Measurements from ENCODE around the gene TRIO.

Gene TRIO

GRCh38 chr5:14164164-14165163 is 21.3 kb downstream of the TRIO start:
- no peak overlapping the region for H3K9ac ChIP-seq (ENCODE audit: low read depth, low read length, poor library complexity)
- H2BK5ac ChIP-seq (ENCODE audit: low read length) = no peak overlapping the region
- no peak overlapping the region for H2BK15ac ChIP-seq (ENCODE audit: low read length)
- H3K4me2 ChIP-seq (ENCODE audit: insufficient read depth, low read length, poor library complexity, severe bottlenecking) = no peak overlapping the region
- peaks cover 2 to 23% of the 10 kb centered on the region in 2 donors for H3K9me3 ChIP-seq (replicated peaks in 1 of 2; ENCODE audit: control insufficient read depth in 2 of 2, insufficient read depth in 1 of 2, low read depth in 1 of 2, low read length in 2 of 2)
- no peak overlapping the region for H2BK12ac ChIP-seq (ENCODE audit: low read length)
- no peak overlapping the region for H4K91ac ChIP-seq (ENCODE audit: low read depth, low read length, poor library complexity)
- DNase-seq (ENCODE audit: low spot score) = no peak
- no peak overlapping the region for H3K4ac ChIP-seq (ENCODE audit: low read length)
- peaks cover 11% of the 10 kb centered on the region for H3K79me1 ChIP-seq (ENCODE audit: low read depth, low read length)
- H3K18ac ChIP-seq (ENCODE audit: low read length) = no peak overlapping the region
- peaks cover 4 to 8% of the 10 kb centered on the region in 2 donors for H3K4me1 ChIP-seq (ENCODE audit: control insufficient read depth in 2 of 2, insufficient read depth in 1 of 2, low read depth in 1 of 2, low read length in 2 of 2)
- H3K23ac ChIP-seq (ENCODE audit: low read depth, low read length, poor library complexity) = no peak overlapping the region
- H3K36me3 ChIP-seq (replicated peaks in 1 of 2; ENCODE audit: control insufficient read depth in 2 of 2, insufficient read depth in 2 of 2, low read length in 2 of 2) = peaks cover 0 to 4% of the 10 kb centered on the region in 2 donors
- H2BK120ac ChIP-seq (ENCODE audit: low read depth, low read length) = no peak overlapping the region
- no CpG with 5 or more reads among the region's 7 CpGs for WGBS, 2 donors (ENCODE audit: extremely low coverage in 2 of 2, insufficient read length in 2 of 2, insufficient replicate concordance in 1 of 2)
- no peak overlapping the region for H3K14ac ChIP-seq (ENCODE audit: low read length)
- no peak overlapping the region for H3K27ac ChIP-seq (replicated peaks; ENCODE audit: low read length)
- no peak overlapping the region for H3K4me3 ChIP-seq (ENCODE audit: low read length in 2 of 2)
- H4K8ac ChIP-seq (ENCODE audit: low read depth, low read length) = no peak overlapping the region
- no peak overlapping the region for H2AFZ ChIP-seq (ENCODE audit: low read length)
- H3K27me3 ChIP-seq (ENCODE audit: control insufficient read depth in 3 of 3, insufficient read depth in 3 of 3, low read depth in 1 of 3, low read length in 3 of 3) = no peaks in the 10 kb centered on the region
- H2AK5ac ChIP-seq (ENCODE audit: low read depth, low read length) = no peak overlapping the region

- Histone ChIP-seq H3K18ac (ENCODE audit: low read length) (no peak overlapping the region), H2BK5ac (ENCODE audit: low read length) (no peak overlapping the region), H3K4ac (ENCODE audit: low read length) (no peak overlapping the region), H3K9ac (ENCODE audit: low read depth, low read length, poor library complexity) (no peak overlapping the region), H3K4me1 (ENCODE audit: control insufficient read depth in 2 of 2, insufficient read depth in 1 of 2, low read depth in 1 of 2, low read length in 2 of 2) (peaks cover 4 to 8% of the 10 kb centered on the region in 2 donors), H2AK5ac (ENCODE audit: low read depth, low read length) (no peak overlapping the region), H3K4me3 (ENCODE audit: low read length in 2 of 2) (no peak overlapping the region), H3K27me3 (ENCODE audit: control insufficient read depth in 3 of 3, insufficient read depth in 3 of 3, low read depth in 1 of 3, low read length in 3 of 3) (no peaks in the 10 kb centered on the region), H2BK12ac (ENCODE audit: low read length) (no peak overlapping the region), H3K9me3 (replicated peaks in 1 of 2; ENCODE audit: control insufficient read depth in 2 of 2, insufficient read depth in 1 of 2, low read depth in 1 of 2, low read length in 2 of 2) (peaks cover 2 to 23% of the 10 kb centered on the region in 2 donors), H3K79me1 (ENCODE audit: low read depth, low read length) (peaks cover 11% of the 10 kb centered on the region), H3K4me2 (ENCODE audit: insufficient read depth, low read length, poor library complexity, severe bottlenecking) (no peak overlapping the region), H4K91ac (ENCODE audit: low read depth, low read length, poor library complexity) (no peak overlapping the region), H2BK120ac (ENCODE audit: low read depth, low read length) (no peak overlapping the region), H2AFZ (ENCODE audit: low read length) (no peak overlapping the region), H2BK15ac (ENCODE audit: low read length) (no peak overlapping the region), H4K8ac (ENCODE audit: low read depth, low read length) (no peak overlapping the region), H3K36me3 (replicated peaks in 1 of 2; ENCODE audit: control insufficient read depth in 2 of 2, insufficient read depth in 2 of 2, low read length in 2 of 2) (peaks cover 0 to 4% of the 10 kb centered on the region in 2 donors), H3K23ac (ENCODE audit: low read depth, low read length, poor library complexity) (no peak overlapping the region), H3K14ac (ENCODE audit: low read length) (no peak overlapping the region), H3K27ac (replicated peaks; ENCODE audit: low read length) (no peak overlapping the region)
- no CpG with 5 or more reads among the region's 9 CpGs for WGBS, 2 donors (ENCODE audit: extremely low coverage in 2 of 2, insufficient read length in 2 of 2, insufficient replicate concordance in 1 of 2)
- DNase-seq (ENCODE audit: low spot score) = no peak
Observed at GRCh38 chr5:14165375-14166106, 22.4 kb downstream of the TRIO start.

- no peak overlapping the region for H2AK5ac ChIP-seq (ENCODE audit: low read depth, low read length)
- H3K4me2 ChIP-seq (ENCODE audit: insufficient read depth, low read length, poor library complexity, severe bottlenecking) = no peak overlapping the region
- no peak overlapping the region for H4K8ac ChIP-seq (ENCODE audit: low read depth, low read length)
- H3K4me3 ChIP-seq (ENCODE audit: low read length in 2 of 2) = no peak overlapping the region
- no peak overlapping the region for H2BK15ac ChIP-seq (ENCODE audit: low read length)
- H3K4me1 ChIP-seq (ENCODE audit: control insufficient read depth in 2 of 2, insufficient read depth in 1 of 2, low read depth in 1 of 2, low read length in 2 of 2) = peaks cover 5 to 8% of the 10 kb centered on the region in 2 donors
- H3K18ac ChIP-seq (ENCODE audit: low read length) = no peak overlapping the region
- H3K23ac ChIP-seq (ENCODE audit: low read depth, low read length, poor library complexity) = no peak overlapping the region
- H3K4ac ChIP-seq (ENCODE audit: low read length) = no peak overlapping the region
- H3K14ac ChIP-seq (ENCODE audit: low read length) = no peak overlapping the region
- no peak for DNase-seq (ENCODE audit: low spot score)
- no peak overlapping the region for H3K9ac ChIP-seq (ENCODE audit: low read depth, low read length, poor library complexity)
- H4K91ac ChIP-seq (ENCODE audit: low read depth, low read length, poor library complexity) = no peak overlapping the region
- H3K27me3 ChIP-seq (ENCODE audit: control insufficient read depth in 3 of 3, insufficient read depth in 3 of 3, low read depth in 1 of 3, low read length in 3 of 3) = no peaks in the 10 kb centered on the region
- WGBS, 2 donors (ENCODE audit: extremely low coverage in 2 of 2, insufficient read length in 2 of 2, insufficient replicate concordance in 1 of 2) = no CpG with 5 or more reads among the region's 8 CpGs
- H3K9me3 ChIP-seq (replicated peaks in 1 of 2; ENCODE audit: control insufficient read depth in 2 of 2, insufficient read depth in 1 of 2, low read depth in 1 of 2, low read length in 2 of 2) = peaks cover 2 to 20% of the 10 kb centered on the region in 2 donors
- no peak overlapping the region for H3K27ac ChIP-seq (replicated peaks; ENCODE audit: low read length)
- peaks cover 11% of the 10 kb centered on the region for H3K79me1 ChIP-seq (ENCODE audit: low read depth, low read length)
- no peak overlapping the region for H2BK5ac ChIP-seq (ENCODE audit: low read length)
- H2BK120ac ChIP-seq (ENCODE audit: low read depth, low read length) = no peak overlapping the region
- H3K36me3 ChIP-seq (replicated peaks in 1 of 2; ENCODE audit: control insufficient read depth in 2 of 2, insufficient read depth in 2 of 2, low read length in 2 of 2) = no peaks in the 10 kb centered on the region
- no peak overlapping the region for H2AFZ ChIP-seq (ENCODE audit: low read length)
- H2BK12ac ChIP-seq (ENCODE audit: low read length) = no peak overlapping the region
Observed at GRCh38 chr5:14166437-14166836, 23.3 kb downstream of the TRIO start.

Data from neuronal stem cell (in vitro differentiated cells).